GM12878 (cell line): ENCODE data around the gene TAF10. TPM values are rescaled to one million over a fixed set of nuclear protein-coding genes. Genes with fewer than 3 reads are reported as not detected.

Experiments used
- ATAC-seq: fragments of 200-7000 bp; cut with Tn5 transposase; 3 replicates; pipeline ENCODE4 v1.9.1; 2020; ENCODE audit warnings: mild to moderate bottlenecking, moderate library complexity
- BruUV-seq: library from RNA; stranded (reverse); fragments of 400-500 nt; replicated peaks from 2 replicates; lab custom pipeline; 2021; lab: Mats Ljungman, UMichigan
- CTCF ChIA-PET: fragments of 300-600 bp; sonication (Branson Sonifier 250); formaldehyde crosslinking; extraction: SDS; loops from one replicate; lab custom pipeline; 2021; ENCODE audit warnings: inconsistent platforms; lab: Yijun Ruan, JAX
- POLR2A ChIA-PET: fragments of 350-600 bp; formaldehyde crosslinking; extraction: SDS; loops from one replicate; lab custom pipeline; 2021; ENCODE audit warnings: inconsistent platforms; lab: Charles Lee
- RAD21 ChIA-PET: fragments of 300-600 bp; sonication (Branson Sonifier 250); formaldehyde crosslinking; loops from one replicate; lab custom pipeline; 2023; ENCODE audit warnings: antibody characterized with exemption; ENCODE audit not compliant: unreplicated experiment; lab: Charles Lee
- SMC1A ChIA-PET: fragments of 300-600 bp; sonication (Branson Sonifier 250); formaldehyde crosslinking; loops from one replicate; lab custom pipeline; 2023; ENCODE audit not compliant: unreplicated experiment, uncharacterized antibody; lab: Charles Lee
- DNase-seq: peaks from one replicate; pipeline ENCODE4 v3.0.0-alpha.2; 2011; ENCODE audit warnings: low read depth, low spot score
- FAIRE-seq: peaks from 3 replicates; lab custom pipeline; 2011; peaks lifted over from hg19 to GRCh38; lab: Jason Lieb, UNC
- H2AFZ ChIP-seq: 2 replicates; pipeline ENCODE4 v1.6.0; 2011; ENCODE audit warnings: low read depth, low read length, control low read depth; ENCODE audit not compliant: control insufficient read depth
- H3K27ac ChIP-seq: 2 replicates; pipeline ENCODE4 v1.5.1; 2011; ENCODE audit warnings: control low read depth; ENCODE audit not compliant: control insufficient read depth, insufficient read depth
- H3K27me3 ChIP-seq, 2 experiments: replicated peaks in 1 of 2; 2 replicates each; pipeline versions ENCODE4 v1.6.0 to v1.6.1; 2011; ENCODE audit warnings: low read length in 1 of 2; ENCODE audit not compliant: control insufficient read depth in 2 of 2, insufficient read depth in 2 of 2
- H3K36me3 ChIP-seq, 2 experiments: 2 replicates each; pipeline ENCODE4 v1.5.1; 2011; ENCODE audit warnings: low read length in 1 of 2; ENCODE audit not compliant: control insufficient read depth in 2 of 2, insufficient read depth in 2 of 2
- H3K4me1 ChIP-seq: 2 replicates; pipeline ENCODE4 v1.6.1; 2011; ENCODE audit warnings: mild to moderate bottlenecking, low read length, moderate library complexity, mixed read lengths; ENCODE audit not compliant: control insufficient read depth, insufficient read depth
- H3K4me2 ChIP-seq: 2 replicates; pipeline ENCODE4 v1.6.0; 2011; ENCODE audit warnings: control low read depth; ENCODE audit not compliant: control insufficient read depth, insufficient read depth
- H3K4me3 ChIP-seq: fragments of 200-600 bp; sonication (generic); 2 replicates; pipeline ENCODE4 v1.5.1; 2016
- H3K79me2 ChIP-seq: 2 replicates; pipeline ENCODE4 v1.6.0; 2011; ENCODE audit warnings: low read length; ENCODE audit not compliant: control insufficient read depth, insufficient read depth
- H3K9ac ChIP-seq: 2 replicates; pipeline ENCODE4 v1.8.0; 2011; ENCODE audit warnings: low read length, control low read depth, mixed read lengths; ENCODE audit not compliant: control insufficient read depth, insufficient read depth
- H3K9me3 ChIP-seq: replicated peaks from 3 replicates; pipeline ENCODE4 v1.5.1; 2011; ENCODE audit warnings: mild to moderate bottlenecking, low read length; ENCODE audit not compliant: control insufficient read depth, insufficient read depth
- H4K20me1 ChIP-seq: 2 replicates; pipeline ENCODE4 v1.6.0; 2011; ENCODE audit not compliant: control insufficient read depth, insufficient read depth
- BRCA1 ChIP-seq: IDR thresholded peaks from 2 replicates; pipeline ENCODE4 v1.6.1; 2011; ENCODE audit warnings: low read depth, low read length, improper control_type of control experiment
- CBX3 ChIP-seq: fragments of 200-600 bp; sonication (generic); IDR thresholded peaks from 2 replicates; pipeline ENCODE4 v1.6.1; 2016; ENCODE audit warnings: low read depth, borderline replicate concordance
- HCFC1 ChIP-seq: fragments of 150-350 bp; IDR thresholded peaks from 2 replicates; pipeline ENCODE4 v1.6.1; 2014; ENCODE audit warnings: low read length
- PAX8 ChIP-seq: fragments of 450-650 bp; IDR thresholded peaks from 2 replicates; pipeline ENCODE4 v1.6.1; 2017; ENCODE audit warnings: mild to moderate bottlenecking, moderate library complexity
- POLR2AphosphoS5 ChIP-seq: IDR thresholded peaks from 2 replicates; pipeline ENCODE4 v1.6.1; 2011; ENCODE audit warnings: mild to moderate bottlenecking, low read length, inconsistent platforms
- ZNF24 ChIP-seq: fragments of 450-650 bp; IDR thresholded peaks from 2 replicates; pipeline ENCODE4 v1.6.1; 2017; ENCODE audit warnings: antibody characterized with exemption, mild to moderate bottlenecking
- WGBS: methylation state at CpG from one replicate; pipeline ENCODE4 v1.1.6; 2016; ENCODE audit warnings: low lambda C conversion rate; ENCODE audit not compliant: insufficient replicate concordance, insufficient coverage; ENCODE audit errors: missing lambda C conversion rate; 5-methylcytosine and 5-hydroxymethylcytosine counted together
- in situ Hi-C: fragments of 300-500 bp; cut with MboI; formaldehyde crosslinking; loops from 9 replicates; pipeline ENCODE4 v1.14.3; 2018; ENCODE audit warnings: mixed read lengths
- intact Hi-C: fragments of 100-400 bp; cut with micrococcal nuclease; formaldehyde crosslinking; loops from one replicate; pipeline ENCODE4 v1.14.2; 2022; ENCODE audit not compliant: unreplicated experiment
- polyA plus RNA-seq, 11 experiments: library from polyadenylated mRNA; depleted of rRNA in 4 of 11; unstranded in 6 of 11; stranded (reverse) in 5 of 11; fragments of >200 nt; fragmentation: Nextera tagmentation in 4 of 11; fragmentation: Illumina TruSeq in 1 of 11; extraction: Ambion mirVana in 4 of 11; extraction: Trizol in 1 of 11; gene quantifications; 1 replicate in 1 of 11; 2 replicates in 10 of 11; pipeline versions ENCODE4 v1.2.1 to v1.2.3, GENCODE V29; 2011 to 2016; ENCODE audit warnings: inconsistent platforms in 2 of 11, missing spikeins in 2 of 11, low read depth in 1 of 11
- total RNA-seq, 4 experiments: library from RNA; depleted of rRNA in 3 of 4; stranded (reverse); fragments of >200 nt in 3 of 4; fragmentation: Illumina TruSeq in 1 of 4; extraction: Trizol in 1 of 4; gene quantifications; 2 replicates each; pipeline versions ENCODE4 v1.2.1 to v1.2.3, GENCODE V29; 2013 to 2021
- TF ChIP-seq, protein P1 (sequence below): fragments of 450-650 bp; IDR thresholded peaks from 2 replicates; pipeline ENCODE4 v1.6.1; 2017; ENCODE audit warnings: mild to moderate bottlenecking
- TF ChIP-seq, protein P2 (sequence below): IDR thresholded peaks from 2 replicates; pipeline ENCODE4 v1.6.1; 2011; ENCODE audit warnings: borderline replicate concordance, low read depth, mild to moderate bottlenecking, moderate library complexity, mixed read lengths, low read length; ENCODE audit not compliant: insufficient read depth; ENCODE audit errors: extremely low read length
- TF ChIP-seq, protein P3 (sequence below): IDR thresholded peaks from 2 replicates; pipeline ENCODE4 v1.6.1; 2012; ENCODE audit warnings: mild to moderate bottlenecking, low read depth, low read length

Gene TAF10
- total and polyA plus RNA-seq, 10 of the 15 experiments (the other 5 are each of a cell fraction or from before 2014, with no cell fraction given) = 26.7 to 251 (median 149) TPM

DNA sequence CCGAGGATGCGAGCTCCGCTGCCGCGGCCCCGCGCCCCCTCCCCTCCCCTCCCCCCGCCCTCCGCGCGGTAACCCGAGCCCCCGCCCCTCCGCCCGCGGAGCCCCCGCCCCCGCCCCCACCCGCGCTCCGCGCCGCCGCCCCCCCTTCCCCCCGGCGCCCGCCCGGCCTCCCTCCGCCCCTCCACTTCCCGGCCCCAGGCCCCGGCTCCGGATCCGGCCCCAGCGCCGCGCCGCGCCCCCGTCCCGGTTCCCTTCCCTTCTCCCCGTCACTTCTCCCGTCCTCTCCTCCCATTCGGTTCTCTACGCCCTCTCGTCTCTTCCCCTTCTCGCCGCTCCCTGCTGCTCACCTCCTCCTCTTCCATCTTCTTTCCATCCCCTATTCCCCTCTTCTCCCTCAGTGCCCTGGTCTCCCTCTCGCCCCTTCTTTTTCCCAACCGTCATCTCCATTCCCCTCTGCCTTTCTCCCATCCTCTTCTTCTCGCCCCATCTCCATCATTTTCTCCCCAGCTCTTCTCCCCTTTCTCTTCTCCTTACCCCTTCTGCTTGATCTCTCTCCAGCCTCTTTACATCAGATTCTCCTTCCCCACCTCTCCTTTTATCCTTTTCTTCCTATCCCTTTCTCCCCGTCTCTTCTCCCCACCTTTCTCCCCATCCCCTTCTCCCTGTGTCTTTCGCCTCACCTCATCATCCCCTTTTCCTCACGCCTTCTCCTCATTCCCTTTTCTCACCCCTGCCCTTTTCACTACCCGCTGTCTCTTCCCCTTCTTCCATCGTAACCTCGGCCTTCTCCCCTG lies 44.0 kb upstream of the TAF10 start, which contains the start of gene DCHS1:
DCHS1 (minus strand) TSS at position 20 of the 794 bp plus-strand sequence. CDS start 14,196 bp downstream, outside the sequence.
- ChIA-PET SMC1A (interaction anchor here (0.7 kb wide), 1 partner anchor 45 kb away, joined by 3 read pairs; no protein-coding TSS in a partner anchor), CTCF (no interaction called here), RAD21 (interaction anchor here (0.6 kb wide), 1 partner anchor 277 kb away, joined by 3 read pairs; no protein-coding TSS in a partner anchor), POLR2A (no interaction called here)
- Histone ChIP-seq H3K4me1 (no peaks in the 10 kb centered on the region), H3K79me2 (no peaks in the 10 kb centered on the region), H4K20me1 (no peaks in the 10 kb centered on the region), H3K9ac (no peak within 1 kb of the TSS), H3K27me3 (peaks cover 4% of the 10 kb centered on the region in 2 experiments), H3K9me3 (no peaks in the 10 kb centered on the region), H3K4me2 (peak within 1 kb of the TSS; percentile 21; the same call in 1 of the 2 replicates), H3K36me3 (no peaks in the 10 kb centered on the region), H3K27ac (no peak within 1 kb of the TSS), H2AFZ (no peak within 1 kb of the TSS), H3K4me3 (no peak within 1 kb of the TSS)
- intact Hi-C loops (no loop called here), in situ Hi-C loops (no loop called here)
- WGBS = 30% methylated on average over 11 of the region's 56 CpGs
- no peak for DNase-seq
- no peak for ATAC-seq
- no peak for FAIRE-seq
- no peak for TF ChIP-seq POLR2AphosphoS5
- TF ChIP-seq PAX8 = no peak
- TF ChIP-seq CBX3 = no peak
- no peak for TF ChIP-seq BRCA1
- TF ChIP-seq, protein P1, sequence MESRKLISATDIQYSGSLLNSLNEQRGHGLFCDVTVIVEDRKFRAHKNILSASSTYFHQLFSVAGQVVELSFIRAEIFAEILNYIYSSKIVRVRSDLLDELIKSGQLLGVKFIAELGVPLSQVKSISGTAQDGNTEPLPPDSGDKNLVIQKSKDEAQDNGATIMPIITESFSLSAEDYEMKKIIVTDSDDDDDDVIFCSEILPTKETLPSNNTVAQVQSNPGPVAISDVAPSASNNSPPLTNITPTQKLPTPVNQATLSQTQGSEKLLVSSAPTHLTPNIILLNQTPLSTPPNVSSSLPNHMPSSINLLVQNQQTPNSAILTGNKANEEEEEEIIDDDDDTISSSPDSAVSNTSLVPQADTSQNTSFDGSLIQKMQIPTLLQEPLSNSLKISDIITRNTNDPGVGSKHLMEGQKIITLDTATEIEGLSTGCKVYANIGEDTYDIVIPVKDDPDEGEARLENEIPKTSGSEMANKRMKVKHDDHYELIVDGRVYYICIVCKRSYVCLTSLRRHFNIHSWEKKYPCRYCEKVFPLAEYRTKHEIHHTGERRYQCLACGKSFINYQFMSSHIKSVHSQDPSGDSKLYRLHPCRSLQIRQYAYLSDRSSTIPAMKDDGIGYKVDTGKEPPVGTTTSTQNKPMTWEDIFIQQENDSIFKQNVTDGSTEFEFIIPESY = no peak
- TF ChIP-seq, protein P2, sequence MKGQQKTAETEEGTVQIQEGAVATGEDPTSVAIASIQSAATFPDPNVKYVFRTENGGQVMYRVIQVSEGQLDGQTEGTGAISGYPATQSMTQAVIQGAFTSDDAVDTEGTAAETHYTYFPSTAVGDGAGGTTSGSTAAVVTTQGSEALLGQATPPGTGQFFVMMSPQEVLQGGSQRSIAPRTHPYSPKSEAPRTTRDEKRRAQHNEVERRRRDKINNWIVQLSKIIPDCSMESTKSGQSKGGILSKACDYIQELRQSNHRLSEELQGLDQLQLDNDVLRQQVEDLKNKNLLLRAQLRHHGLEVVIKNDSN = no peak
- no peak for TF ChIP-seq HCFC1
- TF ChIP-seq ZNF24 = no peak
- TF ChIP-seq, protein P3, sequence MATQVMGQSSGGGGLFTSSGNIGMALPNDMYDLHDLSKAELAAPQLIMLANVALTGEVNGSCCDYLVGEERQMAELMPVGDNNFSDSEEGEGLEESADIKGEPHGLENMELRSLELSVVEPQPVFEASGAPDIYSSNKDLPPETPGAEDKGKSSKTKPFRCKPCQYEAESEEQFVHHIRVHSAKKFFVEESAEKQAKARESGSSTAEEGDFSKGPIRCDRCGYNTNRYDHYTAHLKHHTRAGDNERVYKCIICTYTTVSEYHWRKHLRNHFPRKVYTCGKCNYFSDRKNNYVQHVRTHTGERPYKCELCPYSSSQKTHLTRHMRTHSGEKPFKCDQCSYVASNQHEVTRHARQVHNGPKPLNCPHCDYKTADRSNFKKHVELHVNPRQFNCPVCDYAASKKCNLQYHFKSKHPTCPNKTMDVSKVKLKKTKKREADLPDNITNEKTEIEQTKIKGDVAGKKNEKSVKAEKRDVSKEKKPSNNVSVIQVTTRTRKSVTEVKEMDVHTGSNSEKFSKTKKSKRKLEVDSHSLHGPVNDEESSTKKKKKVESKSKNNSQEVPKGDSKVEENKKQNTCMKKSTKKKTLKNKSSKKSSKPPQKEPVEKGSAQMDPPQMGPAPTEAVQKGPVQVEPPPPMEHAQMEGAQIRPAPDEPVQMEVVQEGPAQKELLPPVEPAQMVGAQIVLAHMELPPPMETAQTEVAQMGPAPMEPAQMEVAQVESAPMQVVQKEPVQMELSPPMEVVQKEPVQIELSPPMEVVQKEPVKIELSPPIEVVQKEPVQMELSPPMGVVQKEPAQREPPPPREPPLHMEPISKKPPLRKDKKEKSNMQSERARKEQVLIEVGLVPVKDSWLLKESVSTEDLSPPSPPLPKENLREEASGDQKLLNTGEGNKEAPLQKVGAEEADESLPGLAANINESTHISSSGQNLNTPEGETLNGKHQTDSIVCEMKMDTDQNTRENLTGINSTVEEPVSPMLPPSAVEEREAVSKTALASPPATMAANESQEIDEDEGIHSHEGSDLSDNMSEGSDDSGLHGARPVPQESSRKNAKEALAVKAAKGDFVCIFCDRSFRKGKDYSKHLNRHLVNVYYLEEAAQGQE = no peak
- no TSS peak for BruUV-seq
